IPS-NIHi7 (cell line): ENCODE measurements around the gene ZHX3.

Experiments used
- DNase-seq: peaks from one replicate; pipeline ENCODE4 v3.0.0; 2012; ENCODE audit warnings: mixed read lengths; ENCODE audit errors: extremely low spot score

Gene ZHX3

GRCh38 chr20:41353530-41353929 is 36.0 kb upstream of the ZHX3 start:
- no peak for DNase-seq

DNA sequence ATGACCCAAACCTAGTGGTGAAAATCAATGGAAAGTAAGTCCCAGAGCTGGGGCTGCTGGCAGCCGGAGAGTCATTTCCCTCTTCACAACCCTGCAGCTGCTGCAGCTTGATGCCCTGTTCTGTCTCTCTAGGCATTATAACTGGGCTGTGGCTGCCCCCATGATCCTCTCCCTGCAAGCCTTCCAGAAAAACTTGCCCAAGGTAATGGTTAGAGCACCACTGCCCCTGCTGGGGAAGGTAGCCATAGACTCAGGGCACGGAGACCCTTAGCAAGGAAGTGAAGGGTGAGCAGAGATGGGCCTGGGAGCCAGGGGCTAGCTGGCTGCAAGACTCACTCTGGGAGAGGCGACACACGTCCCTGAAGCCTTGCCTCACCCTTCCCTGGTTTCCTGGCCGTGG is 35.1 kb upstream of the ZHX3 start:
- no peak for DNase-seq

DNA sequence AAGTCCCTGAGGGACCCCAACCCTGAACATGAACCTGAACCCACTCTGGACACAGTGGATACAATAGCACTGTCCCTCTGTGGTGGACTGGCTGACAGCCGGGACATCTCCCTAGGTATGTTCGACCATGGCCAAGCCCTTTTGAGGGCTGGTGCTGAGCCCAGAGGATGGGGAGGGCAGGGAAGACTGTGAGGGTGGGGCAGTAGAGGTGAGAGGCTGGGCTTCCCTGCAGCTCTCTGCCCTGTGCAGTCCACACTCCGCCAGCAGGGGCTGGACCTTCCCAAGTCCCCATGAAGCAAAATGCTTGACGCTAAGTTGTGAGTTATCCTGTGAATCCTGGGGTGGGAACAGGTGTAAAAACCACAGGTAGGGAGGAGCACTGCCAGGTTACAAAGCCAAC is 34.6 kb upstream of the ZHX3 start:
- DNase-seq: peak; percentile 55

DNA sequence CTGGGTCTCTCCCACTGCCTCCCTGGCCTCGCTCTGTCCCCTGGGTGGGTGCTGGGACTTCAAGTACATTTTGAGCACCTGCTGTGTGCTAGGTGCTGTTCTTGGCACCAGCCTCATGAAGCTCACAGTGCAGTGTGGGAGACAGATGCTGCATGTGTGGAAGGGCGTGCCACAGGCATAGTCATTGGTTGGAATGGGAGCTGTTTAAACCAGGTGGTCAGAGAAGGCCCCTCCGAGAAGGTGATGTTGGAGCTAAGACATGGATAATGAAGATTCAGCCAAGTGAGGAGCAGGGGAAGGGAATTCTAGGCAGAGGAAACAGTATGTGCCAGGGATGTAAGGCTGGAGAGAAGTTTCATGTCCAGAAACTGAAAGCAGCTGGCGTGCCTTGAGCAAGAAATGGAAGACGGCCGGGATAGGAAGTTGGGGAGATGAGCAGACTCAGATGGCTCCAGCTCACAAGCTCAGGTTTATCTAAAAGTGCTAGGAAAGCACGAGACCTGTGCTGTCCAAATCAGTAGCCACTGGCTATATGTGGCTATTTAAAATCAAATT is 33.0 kb upstream of the ZHX3 start:
- DNase-seq: no peak

GRCh38 chr20:41349943-41350342 is 32.4 kb upstream of the ZHX3 start:
- DNase-seq: no peak

GRCh38 chr20:41349266-41349665 is 31.7 kb upstream of the ZHX3 start:
- DNase-seq: no peak

DNA sequence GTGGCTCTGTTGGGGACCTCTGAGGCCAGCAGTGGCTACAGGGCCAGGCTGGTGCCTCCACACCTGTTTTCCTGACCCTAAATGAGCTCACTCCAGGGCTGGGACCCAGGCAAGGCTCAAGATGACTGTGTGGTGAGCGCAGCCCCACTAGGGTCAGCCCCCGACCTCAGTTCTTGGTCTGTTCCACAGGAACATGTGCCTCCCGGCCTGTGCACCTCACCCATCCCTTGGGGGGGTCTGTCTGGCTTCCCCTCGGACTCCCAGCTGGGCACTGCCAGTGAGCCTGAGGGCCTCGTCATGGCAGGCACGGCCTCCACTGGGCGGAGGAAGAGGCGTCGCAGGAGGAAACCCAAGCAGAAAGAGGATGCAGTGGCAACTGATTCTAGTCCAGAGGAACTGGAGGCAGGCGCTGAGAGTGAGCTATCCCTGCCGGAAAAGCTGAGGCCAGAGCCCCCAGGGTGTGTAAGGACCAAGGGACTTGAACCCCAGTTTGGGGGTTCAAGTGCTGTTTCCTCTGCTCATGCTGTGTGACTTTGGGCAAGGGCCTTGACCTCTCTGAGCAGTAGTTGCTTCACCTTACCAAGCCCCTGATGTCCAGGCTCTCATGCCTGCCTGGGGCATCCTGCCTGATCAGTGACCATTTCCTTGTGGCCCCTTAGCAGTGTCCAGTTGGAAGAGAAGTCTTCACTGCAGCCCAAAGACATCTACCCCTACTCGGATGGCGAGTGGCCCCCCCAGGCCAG is 31.1 kb upstream of the ZHX3 start:
- no peak for DNase-seq

DNA sequence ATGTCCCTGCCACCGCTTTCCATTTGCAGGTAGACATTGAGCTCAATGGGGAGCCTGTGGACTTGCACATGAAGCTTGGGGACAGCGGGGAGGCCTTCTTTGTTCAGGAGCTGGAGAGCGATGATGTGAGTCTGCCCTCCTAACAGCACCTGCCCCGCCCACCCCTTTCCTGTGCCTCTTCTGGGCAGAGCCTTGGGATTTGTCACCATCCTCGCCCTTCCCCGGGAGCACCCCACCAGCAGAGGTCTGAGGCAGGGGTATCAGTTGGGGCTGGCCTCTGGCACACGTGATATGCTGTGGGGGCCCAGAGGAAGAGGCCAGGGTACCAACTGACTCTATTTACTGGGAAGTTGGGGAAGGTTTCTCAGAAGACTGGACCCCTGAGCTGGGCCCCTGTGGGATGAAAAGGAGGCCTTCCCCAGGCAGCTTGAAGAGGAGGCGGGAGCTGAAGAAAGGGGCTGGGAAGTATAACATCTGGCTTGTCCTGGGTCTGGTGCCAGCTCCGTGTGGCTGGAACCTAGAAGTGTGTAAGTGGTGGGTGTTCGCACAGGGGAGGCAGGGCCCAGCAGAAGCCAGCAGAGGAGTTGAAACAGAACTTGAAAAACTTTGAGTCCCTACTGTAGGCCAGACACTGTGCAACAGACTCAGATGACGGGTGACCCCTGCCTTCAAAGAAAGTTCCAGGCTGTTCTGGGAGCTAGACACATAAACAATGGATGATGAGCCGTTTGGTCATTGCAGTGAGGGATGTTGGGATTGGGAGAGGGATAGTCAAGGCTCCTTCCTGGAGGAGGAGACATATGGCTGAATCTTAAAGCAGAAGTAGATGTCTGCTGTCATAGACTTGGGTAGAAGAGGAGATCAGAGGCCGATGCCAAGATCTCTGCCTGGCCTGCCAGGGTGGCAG is 30.2 kb upstream of the ZHX3 start:
- DNase-seq: no peak

DNA sequence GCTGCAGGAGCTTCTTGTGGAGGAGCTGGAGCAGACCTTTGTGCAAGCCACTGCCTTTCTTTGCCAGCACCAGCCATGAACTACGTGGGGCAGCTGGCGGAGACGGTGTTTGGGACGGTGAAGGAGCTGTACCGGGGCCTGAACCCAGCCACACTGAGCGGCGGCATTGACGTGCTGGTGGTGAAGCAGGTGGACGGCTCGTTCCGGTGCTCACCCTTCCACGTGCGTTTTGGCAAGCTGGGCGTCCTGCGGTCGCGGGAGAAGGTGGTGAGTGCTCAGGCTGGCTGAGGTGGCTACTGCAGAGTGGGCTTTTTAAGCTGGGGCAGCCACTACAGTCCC is 28.2 kb upstream of the ZHX3 start:
- no peak for DNase-seq

DNA sequence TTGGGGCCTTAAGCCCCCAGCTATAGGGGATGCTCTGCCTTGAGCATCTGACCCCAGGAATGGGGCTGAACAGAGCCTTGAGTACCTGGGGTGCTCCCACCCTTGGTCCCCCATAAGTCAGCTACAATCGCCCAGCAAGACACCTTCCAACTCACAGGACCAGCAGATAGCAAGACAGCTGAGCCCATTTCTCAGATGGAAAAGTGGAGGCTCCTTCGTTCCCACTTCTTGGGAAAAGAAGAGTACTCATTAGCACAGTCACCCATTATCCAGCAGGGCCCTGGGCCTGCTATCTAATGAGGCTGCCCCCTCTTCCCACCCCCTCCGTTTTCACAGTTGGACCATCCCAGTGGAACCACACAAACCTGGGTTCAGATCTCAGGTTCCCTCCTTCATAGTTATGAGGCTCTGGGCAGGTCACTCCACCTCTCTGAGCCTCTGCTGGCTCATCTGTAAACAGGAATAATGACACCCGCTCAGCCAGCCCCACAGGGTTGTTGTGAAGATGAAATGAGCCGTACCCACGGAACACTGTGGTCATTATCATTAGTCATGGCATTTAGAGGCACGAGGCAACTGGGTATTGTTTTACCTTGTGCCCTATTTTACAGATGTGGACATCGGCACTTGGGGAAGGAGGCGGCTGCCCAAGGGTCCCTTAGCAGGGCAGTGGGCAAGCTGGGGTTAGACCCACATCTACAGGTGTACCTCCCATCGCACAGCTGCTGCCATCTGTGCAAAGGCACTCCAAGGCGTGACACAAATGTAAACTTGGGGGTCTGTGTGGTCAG is 27.6 kb upstream of the ZHX3 start:
- DNase-seq: no peak

- DNase-seq: no peak
Observed at GRCh38 chr20:41344477-41344876, 26.9 kb upstream of the ZHX3 start.

DNA sequence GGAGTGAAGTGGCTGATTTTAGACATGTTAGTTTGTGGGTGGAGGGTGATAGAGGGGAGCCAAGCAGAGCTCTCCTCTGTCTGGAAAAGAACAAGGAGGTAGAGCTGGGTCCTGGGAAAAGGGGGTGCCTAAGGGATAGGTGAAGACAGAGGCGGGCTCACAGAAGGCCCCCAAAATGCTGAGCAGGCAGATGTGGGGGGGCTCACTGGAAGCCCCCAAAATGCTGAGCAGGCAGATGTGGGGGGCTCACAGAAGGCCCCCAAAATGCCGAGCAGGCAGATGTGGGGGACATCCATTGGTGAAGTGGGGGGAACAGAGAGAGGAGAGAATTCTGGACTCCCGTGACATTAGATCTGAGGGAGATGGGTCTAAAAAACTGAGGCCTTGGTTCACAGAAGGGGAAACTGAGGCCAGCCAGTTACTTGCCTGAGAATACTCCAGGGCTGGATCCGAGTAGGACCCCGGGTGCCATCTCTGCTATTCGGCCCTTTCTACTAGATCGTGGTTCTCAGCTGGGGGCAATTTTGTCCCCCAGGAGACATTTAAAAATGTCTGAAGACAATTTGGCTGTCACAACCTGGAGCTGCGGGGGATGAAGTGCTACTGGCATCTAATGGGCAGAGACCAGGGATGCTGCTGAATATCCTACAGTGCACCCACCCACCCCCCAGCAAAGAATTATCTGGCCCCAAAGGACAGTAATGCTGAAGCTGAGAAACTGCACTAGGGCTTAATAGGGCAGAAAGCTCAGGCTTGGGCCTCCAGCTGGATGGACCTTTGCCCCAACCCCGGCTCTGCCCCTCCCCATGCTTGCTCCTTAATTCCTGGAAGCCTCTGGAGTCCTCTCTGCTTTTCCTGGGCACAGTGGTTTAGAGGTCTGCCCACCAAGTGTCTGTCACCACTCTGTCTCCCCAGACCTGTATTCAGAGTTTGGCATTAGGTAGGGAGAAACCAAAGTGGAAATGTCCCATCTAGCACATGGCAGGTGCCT is 25.2 kb upstream of the ZHX3 start:
- no peak for DNase-seq

GRCh38 chr20:41340327-41341055 is 23.0 kb upstream of the ZHX3 start, which contains the start of gene LPIN3:
Gene LPIN3 (plus strand): TSS chr20:41340821. CDS start chr20:41345804, 4,983 bp downstream.
- DNase-seq: peak; percentile 98

DNA sequence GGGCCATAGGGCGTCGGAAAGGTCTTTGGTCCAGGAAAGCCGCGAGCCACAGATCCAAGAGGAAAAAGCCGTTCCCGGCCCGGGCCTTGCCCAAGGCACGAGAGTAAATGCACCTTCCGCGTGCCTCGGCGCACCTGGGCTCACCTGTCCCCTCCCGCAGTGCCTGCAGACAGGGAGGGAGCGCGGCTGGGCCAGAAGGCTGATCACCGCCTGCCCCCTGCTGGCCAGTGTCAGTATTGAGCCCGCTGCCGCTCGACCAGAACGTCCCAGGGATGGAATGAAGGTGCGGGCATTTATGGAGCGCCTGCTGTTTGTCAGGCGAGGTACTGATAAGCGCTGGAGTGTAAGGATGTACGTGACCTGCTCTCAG is 22.4 kb upstream of the ZHX3 start:
- peak; percentile 88 for DNase-seq

- DNase-seq: no peak
Observed at GRCh38 chr20:41336711-41337492, 19.4 kb upstream of the ZHX3 start.

DNA sequence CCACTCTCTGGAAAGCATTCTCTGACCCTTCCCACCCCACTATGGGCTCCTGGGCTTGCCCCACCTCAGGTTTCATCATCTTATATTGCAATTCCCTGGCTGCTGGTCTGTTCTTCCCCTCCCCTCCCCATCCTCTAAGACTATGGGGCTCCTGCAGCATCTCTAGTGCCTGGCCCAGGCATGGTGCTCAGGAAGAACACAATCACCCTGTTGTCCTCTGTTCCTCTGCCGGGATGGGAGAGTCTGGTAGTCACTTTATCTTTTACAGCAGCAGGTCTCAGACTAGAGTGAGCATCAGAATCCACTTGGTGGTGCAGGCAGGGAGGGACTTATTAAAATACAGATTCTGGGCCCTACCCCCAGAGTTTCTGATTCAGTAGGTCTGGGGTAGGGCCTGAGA is 18.1 kb upstream of the ZHX3 start:
- no peak for DNase-seq

GRCh38 chr20:41334443-41335421 is 17.2 kb upstream of the ZHX3 start:
- no peak for DNase-seq

DNA sequence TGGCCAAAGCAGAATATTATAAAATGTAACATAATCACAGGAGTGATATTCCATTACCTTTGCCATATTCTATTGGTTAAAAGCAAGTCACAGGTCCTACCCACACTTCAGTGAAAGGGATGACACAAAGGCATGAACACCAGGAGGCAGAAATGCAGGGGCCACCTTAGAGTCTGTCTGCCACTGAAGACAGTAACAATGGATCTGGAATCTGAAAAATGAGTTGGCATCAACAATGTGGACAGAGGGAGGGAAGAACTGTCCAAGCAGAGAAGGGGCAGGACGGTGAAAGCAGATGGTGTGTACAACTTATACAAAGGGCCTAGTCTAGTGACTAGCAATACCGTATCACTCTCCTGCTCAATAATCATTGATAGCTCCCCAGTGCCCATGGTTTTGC is 16.5 kb upstream of the ZHX3 start:
- DNase-seq: no peak
